HG02943 (cell line): Measurements from ENCODE around the gene NACC1.

Experiments used
- ATAC-seq: cut with Tn5 transposase; IDR thresholded peaks from one replicate; pipeline ENCODE4 v1.9.1; 2021; ENCODE audit warnings: mild to moderate bottlenecking, low read depth, moderate library complexity; ENCODE audit not compliant: unreplicated experiment

Gene NACC1

DNA sequence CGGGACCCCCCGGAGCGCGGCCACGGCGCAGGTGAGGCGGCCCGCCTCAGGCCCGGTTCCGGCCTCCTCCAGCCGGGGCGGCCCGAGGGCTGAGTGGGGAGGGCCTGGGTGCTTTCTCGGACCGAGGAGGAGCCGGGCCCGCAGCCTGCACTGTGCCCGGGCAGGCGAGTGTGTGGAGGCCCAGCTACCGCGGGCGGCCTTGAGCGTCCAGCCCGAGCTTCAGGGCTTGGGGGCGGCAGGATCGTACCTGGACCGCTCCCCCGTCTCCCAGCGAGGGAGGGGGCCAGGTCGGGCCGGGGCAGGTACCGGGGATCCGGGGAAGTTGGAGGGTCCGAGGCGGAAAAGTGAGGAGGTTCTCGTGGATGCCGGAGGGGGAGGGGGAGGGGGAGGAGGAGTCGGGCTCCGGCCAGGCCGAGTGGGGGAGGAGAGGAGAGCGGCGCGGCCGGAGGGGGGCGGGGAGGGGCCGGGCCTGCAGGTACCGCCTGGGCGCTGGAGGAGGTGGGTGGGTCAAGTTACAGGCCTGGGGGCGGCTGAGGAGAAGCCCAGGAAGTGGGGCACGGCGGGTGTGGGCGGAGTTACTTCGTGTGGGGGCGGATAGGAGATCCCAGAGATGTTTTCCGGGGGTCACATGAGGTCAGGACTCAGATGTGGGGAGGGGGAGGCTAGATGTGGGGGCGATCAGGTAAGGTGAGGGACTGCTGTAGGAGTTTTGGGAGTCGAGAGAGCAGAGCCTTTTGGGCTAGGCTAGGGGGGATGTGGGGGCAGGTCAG, 545 bp downstream of the NACC1 start:
- no peak for ATAC-seq

DNA sequence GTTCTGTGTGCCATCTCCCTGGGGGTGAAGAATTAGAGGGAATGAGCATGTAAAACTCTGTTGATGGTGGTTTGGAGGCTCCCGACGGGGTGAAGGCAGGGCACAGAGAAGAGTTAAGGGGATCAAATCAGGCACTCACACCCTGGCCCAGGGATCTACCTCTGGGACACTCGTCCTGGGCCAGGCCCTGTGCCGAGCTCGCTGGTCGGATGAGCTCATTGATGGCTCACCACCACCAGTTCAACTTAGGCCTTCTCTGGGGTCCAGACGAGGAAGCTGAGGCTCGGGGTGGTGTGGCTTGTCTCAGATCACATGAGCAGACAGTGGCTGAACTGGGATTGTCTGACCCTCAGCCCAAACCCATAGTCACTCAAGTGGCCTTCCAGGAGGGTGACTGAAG, 1.6 kb downstream of the NACC1 start:
- ATAC-seq = no peak

DNA sequence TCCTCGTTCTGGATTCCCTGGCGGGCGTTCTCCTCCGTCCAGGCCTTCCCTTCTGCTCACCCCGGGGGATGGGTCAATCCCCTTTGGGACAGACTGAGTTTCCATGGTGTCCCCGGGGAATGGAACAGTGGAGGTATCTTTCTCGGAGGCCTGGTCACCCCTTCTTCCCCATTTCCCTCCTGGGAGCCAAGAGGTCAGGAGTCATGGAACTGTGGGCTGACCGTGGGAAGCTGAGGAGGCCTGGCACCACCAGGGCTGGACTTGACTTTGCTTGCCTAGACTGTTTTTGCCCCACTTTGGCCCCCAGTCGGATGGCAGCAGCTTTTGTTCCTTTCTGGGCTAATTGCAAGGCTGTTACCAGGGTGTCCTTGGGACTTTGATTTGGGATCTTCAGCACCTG, 2.0 kb downstream of the NACC1 start:
- ATAC-seq = no peak

DNA sequence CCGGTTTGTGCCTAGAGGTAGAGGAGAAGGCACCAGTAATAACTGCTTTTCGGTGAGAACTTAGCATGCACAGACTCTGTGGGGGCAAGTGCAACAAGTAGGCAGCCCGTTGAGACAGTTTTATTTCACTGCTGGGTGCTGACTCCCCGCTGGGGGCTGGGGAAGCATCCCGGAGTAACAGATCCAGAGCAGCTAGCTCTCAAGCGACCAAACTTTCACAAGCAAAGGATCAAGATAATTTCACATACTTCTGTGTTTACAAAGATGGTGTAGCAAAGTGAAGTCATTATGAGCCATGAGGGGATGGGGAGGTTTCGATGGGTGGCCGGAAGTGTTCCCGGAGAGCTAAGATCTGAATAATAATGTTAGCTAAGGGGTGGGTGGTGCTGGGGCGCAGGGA, 2.8 kb downstream of the NACC1 start:
- ATAC-seq = no peak

DNA sequence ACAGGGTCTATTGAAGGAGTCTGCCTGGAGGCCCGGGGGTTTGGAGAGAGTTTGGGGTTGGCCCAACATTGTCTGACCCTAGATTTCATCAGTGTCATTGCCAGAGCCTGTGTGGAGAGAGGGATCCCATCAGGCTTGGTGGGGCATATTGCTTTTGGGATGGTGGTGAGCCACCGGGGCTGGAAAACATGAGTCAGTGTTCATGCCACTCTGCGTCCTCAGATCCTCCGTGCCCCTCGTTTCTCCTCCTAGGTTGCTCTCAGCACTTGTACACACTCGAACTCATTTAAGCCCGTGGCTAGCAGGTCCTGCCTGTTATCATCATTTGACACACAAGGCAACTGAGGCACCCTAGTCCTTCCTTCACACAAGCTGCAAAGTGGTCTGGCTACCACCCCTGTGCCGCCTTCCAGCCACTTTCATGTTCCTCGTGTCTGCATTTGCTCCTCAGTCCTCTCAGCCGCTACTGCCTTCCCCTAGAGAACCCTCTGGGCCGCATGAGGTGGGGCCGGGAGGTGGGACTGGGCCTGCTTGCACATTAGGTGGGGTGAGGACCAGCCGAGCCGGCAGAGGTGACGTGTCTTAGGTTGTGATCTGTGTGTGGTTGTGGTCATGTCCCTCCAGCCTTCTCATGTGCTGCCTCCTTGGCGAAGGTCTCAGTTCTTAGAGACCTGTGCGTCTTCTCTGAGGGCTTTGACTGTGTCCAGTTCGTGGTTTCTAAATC, 3.6 kb downstream of the NACC1 start:
- no peak for ATAC-seq

DNA sequence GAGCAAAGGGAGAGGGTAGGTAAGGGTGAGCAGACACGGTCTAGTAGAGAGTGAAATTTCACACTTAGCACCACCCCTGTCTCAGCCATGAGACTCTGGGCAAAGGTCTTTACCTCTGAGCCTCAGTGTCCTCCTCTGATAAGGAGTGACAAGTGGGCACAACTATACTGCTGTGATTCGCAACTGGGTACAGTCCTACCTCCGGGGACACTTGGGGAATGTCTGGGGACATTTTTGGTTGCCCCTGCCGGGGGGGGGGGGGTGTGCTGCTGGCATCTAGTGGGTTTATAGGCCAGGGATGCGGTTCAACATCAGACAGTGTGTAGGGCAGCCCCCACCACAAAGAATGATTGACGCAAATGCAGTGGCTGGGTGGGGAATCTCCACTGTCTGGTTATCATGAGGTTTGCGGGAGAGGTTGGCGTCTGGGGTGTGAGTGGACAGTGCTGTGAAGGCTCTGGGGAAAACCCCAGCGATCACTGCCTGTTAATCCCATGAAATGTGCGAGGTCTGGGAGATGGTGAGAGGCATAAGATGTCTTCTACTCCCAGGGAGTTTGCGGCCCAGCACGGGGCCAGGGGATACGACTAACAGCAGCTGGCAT, 4.3 kb downstream of the NACC1 start:
- ATAC-seq = no peak

DNA sequence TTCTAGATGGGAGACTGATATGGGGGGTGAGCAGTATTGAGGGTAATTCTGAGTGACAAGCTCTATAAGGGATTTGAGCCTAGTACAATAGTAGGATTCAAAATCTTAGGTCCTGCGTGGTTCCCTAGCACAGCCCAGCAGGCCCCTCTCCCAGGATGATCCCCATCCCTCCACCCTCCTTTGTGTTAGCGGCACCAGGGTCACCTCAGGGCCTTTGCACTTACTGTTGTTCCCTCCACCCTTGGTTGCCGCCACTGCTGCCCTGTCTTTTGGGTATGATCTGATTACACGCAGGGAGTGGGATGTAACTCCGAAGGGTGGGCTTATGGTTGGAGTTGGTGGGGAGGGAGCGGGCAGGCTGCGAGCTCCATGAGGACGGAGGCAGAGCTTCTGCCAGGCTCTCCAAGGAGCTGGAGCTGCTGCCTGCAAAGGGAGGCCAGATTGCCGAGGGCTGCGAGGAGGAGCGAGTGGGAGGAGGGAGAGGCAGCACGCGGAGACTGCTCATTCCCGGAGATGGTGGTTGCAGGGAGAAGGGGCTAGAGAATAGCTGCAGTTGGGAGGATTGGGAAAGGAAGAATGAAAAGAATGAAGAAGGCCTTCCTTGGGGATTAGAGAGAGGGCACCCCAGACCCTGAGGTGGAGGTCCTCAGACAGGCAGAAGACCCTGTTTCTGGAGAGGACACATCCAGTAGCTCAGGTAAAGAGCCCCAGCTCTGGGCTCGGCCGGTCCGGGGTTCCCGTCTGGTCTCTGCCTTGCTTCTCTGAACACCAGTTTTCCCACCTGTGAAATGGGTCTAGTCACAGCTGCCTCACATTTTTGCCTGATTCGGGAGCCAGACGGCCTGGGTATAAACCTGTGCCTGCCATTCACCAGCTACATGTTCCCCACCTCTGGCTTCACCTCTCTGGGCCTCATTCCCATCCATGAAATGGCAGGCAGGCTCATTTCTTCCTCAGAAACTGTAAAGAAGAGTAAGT, 5.2 kb downstream of the NACC1 start:
- no peak for ATAC-seq

DNA sequence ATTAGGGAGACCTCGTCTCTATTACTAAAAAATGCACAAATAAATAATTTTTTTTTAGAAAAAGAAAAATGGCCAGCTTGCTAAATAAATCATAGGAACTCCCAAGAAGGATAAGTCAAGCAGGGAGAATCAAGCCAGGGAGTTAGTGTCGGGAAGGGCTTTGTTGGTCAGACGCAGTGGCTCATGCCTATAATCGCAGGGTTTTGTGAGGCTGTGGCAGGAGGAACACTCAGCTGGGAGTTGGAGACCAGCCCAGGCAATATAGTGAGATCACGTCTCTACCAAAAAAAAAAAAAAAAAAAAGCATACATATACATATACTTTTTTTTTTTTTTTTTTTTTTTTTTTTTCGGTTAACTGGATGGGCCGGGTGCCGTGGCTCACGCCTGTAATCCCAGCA, 9.0 kb downstream of the NACC1 start:
- no peak for ATAC-seq

DNA sequence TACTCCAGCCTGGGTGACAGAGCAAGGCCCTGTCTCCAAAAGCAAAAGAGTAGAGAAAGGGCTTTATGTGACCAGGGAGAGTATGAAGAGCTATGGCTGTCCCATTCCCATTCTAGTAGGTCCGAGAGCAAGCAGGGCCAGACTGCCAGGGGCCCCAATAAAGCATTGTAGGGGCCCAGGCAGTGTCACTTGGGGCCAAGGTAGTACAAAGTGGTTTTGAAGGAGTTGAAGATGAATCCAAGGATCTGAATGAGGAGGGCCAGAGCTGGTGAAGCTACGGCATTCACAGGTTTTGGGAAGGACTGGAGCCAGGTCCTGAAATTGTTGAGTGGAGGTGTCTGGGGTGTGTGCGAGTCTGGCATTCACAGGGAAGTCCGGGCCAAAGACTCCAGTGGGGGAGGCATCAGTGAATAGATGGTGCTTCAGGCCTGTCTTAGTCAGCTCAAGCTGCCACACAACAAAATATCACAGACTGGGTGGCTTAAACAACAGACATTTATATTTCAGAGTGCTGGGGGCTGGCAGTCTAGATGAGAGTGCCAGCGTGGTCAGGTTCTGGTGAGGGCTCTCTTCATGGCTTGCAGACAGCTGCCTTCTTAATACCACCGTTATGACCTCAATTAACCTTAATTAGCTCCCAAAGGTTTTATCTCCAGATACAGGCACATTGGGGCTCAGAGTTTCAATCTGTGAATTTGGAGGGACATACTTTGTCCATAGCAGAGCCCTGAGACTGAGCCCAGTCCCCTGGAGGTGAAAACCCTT, 9.9 kb downstream of the NACC1 start:
- no peak for ATAC-seq

DNA sequence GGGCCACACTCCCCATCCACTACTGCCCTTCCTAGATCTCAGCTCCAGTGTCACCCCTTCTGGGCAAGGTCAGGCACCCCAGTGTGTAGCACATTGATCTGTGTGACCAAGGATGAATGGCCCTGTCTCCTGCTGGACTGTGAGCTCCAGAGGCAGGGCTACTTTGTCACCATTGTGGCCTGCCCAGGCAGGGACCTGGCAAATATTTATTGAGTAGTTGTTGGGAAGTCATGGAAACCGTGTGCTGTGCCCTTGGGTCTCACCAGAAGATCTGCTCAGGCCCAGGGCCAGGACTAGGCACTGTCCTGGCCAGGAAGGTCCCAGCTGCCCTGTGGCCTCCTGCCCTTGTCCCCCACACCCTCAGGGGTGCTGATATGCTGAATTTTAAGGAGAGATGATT, 10.5 kb downstream of the NACC1 start:
- ATAC-seq = no peak

DNA sequence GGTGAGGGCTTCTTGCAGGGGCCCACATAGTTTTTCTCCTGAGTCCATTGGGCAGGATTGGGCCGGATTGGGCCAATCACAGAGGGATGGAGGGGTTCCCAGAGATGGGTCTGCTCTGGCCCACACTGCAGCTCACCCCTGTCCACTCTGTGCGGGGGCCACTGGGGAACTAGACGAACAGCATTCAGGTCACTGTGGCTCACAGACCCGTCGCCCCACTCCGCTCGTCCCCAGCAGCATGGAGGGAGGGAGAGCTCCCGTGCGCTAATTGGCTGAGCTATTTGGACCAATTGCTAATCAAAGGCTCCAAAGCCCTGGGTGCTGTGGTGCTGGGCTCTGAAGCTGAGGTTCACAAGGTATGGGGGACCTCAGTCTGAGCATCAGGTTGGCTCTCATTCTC, 11.3 kb downstream of the NACC1 start:
- ATAC-seq = no peak

DNA sequence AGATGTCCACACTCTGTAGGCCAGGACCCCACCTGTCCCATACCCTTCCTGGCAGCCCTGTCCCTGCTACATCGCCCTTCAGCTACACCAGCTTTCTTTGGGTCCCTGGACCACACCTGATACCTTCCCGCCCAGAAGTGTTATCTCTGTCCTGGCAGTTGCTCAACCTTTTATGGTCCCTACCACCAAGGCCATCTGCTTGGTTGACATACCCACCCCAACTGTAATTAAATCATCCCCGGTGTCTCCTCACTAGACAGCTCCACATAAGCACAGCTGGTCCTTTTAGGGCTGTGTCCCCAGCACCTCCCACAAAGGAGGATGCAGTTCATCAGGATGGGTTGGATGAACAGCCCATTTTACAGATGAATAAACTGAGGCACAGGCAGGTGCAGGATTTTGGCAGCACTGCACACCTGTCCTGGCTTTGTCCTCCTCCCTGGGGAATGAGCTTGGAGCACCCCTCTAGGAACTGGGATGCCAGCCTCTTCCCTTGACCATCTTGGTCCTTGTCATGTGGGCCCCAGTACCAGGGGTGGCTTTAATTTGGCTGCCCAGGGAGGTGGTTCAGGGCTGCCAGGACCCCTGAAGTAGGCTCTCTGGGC, 12.9 kb downstream of the NACC1 start:
- no peak for ATAC-seq

DNA sequence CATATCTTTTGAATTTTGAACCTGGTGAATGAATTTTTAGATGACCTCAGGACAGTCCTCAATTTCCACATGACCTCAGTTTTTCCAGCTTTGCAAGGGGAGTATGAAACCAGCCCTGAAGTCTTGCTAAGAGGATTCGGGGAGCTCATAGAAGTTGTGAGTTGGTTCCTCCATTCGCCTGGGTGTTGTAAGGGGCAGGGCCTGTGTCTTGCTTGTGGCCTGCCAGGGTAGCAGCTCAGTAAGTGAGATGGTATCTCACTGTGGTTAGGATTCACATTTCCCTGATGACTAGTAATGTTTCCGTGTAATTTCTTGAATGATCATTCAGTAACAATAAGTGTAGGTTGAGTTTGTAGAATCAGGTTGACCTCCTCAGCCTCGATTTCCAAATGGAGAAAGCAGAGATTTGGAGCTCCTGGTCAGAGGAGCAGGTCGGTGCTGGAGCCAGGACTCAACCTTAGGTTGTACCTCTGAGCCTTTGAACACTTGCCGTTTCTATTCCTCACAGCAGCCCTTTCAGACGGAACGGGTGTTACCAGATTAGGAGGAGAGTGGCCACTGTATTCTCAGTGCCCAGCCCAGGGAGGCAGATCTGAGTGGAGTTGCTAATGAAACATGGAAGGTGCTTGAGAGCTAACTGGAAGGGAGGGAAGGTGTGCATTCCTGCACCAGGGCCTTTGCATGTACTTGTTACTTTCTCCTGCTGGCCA, 14.6 kb downstream of the NACC1 start:
- ATAC-seq = no peak

DNA sequence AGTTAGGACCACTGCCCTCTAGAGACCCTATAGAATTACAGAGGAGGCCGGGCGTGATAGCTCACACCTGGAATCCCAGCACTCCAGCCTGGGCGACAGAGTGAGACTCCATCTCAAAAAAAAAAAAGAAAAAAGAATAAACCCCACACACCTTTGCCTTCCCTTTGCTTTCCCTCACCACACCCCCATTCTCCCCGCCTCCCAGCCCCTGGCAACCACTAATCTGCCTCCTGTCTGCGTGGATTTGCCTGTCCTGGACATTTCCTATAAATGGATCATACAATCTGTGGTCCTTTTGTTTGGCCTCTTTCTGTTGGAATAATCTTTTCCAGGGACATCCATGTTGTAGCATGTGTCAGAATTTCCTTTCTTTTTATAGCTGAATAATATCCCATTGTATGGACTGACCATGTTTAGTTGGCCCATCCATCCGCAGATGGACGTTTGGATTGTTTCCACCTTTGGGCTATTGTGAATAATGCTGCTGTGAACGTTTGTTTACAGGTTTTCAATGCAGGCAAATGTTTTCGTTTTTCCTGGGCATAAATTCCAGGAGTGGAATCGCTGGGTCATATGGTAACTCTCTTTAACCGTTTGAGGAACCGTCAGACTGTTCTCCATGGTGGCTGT, 15.3 kb downstream of the NACC1 start:
- ATAC-seq = no peak

DNA sequence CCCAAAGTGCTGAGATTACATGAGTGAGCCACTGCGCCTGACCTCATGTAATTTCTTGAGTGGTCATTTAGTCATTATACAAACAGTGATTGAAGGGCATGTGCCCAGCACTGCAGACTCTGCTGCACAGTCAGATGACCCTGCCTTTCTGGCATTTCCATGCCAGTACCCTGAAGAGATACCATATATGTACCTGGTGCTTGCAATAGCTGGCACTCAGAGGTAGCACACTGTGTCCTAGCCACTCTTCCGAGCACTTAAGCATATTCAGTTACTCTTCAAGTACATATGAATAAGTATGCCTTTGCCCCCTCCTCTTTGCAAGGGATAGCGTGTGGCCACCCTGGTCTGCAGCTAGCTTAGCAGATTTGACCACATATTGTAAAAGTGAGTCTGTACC, 16.6 kb downstream of the NACC1 start:
- ATAC-seq = no peak

DNA sequence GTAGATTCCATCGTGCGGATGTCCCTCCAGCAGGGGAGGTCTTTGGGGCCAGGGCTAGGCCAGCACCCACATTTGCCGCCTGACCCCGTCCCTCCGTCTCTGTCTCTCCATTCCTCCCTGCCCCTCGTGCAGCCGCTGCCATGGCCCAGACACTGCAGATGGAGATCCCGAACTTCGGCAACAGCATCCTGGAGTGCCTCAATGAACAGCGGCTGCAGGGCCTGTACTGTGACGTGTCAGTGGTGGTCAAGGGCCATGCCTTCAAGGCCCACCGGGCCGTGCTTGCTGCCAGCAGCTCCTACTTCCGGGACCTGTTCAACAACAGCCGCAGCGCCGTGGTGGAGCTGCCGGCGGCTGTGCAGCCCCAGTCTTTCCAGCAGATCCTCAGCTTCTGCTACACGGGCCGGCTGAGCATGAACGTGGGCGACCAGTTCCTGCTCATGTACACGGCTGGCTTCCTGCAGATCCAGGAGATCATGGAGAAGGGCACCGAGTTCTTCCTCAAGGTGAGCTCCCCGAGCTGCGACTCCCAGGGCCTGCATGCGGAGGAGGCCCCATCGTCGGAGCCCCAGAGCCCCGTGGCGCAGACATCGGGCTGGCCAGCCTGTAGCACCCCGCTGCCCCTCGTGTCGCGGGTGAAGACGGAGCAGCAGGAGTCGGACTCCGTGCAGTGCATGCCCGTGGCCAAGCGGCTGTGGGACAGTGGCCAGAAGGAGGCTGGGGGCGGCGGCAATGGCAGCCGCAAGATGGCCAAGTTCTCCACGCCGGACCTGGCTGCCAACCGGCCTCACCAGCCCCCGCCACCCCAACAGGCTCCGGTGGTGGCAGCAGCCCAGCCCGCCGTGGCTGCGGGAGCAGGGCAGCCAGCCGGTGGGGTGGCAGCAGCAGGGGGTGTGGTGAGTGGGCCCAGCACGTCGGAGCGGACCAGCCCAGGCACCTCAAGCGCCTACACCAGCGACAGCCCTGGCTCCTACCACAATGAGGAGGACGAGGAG, 17.3 kb downstream of the NACC1 start:
- ATAC-seq = no peak

DNA sequence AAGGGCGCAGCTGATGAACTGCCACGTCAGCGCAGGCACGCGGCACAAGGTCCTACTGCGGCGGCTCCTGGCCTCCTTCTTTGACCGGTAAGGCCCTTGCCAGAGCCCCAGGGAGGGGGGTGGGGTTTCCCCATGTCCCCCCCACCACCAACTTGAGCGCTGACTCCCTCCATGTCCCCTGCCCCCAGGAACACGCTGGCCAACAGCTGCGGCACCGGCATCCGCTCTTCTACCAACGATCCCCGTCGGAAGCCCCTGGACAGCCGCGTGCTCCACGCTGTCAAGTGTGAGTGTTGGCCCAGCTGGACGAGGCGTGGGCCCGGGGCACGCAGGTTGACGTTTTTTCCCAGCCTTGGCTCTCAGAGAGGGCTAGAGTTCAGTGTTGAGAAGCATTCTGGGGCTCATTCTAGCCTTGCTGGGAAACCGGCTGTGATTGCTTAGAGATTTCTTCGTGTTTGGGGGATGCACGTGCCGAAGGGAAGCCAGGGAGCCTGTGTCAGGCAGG, 19.3 kb downstream of the NACC1 start:
- no peak for ATAC-seq
